NCI-H1105 (cell line): ENCODE measurements around the gene CASK.

Experiments
- DNase-seq: peaks from one replicate; lab custom pipeline; 2025; lab: John Stamatoyannopoulos, UW

The CASK gene

GRCh38 chrX:41827886-41828285 lies 95.5 kb downstream of the CASK start:
- DNase-seq = no peak

GRCh38 chrX:41825796-41826195 lies 97.6 kb downstream of the CASK start:
- no peak for DNase-seq

DNA sequence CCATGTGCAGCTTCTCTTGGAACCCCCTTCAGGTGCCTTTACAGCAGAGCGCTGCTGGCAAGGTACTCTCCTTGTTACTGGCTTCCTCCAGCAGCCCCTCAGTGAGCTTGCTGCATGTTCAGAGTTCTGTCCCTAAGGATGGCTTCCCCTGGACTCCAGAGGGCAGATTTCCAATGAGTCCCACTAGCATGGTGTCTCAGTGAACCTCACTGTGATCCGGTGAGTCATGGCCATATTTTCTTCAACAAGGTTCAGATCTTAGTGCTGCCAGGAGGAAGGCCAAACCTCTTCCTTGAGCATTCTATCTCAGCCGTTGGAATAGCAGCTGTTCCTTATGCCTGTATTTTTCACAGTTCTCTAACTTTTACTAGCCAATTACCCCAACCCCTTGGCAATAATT lies 98.8 kb downstream of the CASK start:
- DNase-seq = no peak

DNA sequence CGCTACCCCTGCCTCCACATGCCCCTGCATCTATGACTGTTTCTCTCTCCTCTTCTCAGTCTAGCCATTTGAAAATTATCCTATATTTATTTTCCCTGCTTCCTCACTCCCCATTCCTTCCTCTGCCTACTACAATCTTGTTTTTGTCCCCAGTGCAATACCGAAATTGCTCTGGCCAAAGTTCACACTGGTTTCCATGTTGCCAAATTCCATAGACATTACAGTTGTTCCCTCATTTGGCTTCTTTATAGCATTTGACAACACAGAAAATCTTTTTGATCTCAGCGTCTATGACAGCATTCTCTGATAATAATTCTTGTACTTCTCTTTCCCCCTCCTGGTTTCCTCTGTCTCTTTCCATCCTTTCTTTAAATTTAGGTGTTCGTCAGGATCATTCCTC lies 100.0 kb downstream of the CASK start:
- DNase-seq = no peak

DNA sequence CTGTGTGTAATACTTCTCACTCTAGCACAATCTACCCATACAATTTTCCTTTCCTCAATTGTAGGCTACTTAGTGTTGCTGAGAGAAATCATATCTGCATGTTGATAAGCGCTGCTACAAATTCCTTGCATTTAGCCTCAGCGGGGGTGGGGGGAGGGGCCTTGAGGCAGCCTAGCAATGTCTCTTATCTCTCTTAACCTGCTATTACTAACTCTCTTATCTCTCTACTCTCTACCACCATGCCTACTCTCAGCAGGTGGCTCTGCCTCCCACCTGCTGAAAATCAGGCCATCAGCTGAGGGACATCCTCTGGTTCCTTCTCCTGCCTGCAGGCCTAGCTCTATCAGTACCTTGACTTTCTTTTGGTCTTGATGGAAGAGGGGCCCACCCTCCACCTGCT lies 100.5 kb downstream of the CASK start:
- DNase-seq = no peak

GRCh38 chrX:41808047-41808446 lies 115.3 kb downstream of the CASK start:
- no peak for DNase-seq

DNA sequence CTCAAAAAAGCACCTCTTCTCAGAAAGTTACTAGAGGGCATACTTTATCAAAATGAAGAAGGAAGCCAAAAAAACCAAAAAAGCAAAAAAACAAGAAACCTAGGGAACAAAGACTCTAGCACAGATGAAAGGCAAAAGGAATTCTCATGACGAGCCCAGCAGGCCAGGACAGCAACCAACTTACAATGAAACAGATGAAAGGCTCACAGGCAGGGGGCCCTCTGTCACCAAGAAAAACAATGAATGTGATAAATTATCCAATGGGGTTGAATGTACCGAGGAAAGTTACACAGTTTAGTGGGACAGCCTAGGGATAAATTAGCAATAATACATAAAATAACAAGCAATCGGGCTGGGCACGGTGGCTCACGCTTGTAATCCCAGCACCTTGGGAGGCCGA lies 120.4 kb downstream of the CASK start:
- DNase-seq = no peak

GRCh38 chrX:41799661-41800060 lies 123.7 kb downstream of the CASK start:
- DNase-seq = no peak

- DNase-seq = no peak
Observed at GRCh38 chrX:41796577-41796976, 126.8 kb downstream of the CASK start.

GRCh38 chrX:41796046-41796445 lies 127.3 kb downstream of the CASK start:
- DNase-seq = no peak

GRCh38 chrX:41789374-41789773 lies 134.0 kb downstream of the CASK start:
- no peak for DNase-seq

GRCh38 chrX:41785685-41786084 lies 137.7 kb downstream of the CASK start:
- no peak for DNase-seq

DNA sequence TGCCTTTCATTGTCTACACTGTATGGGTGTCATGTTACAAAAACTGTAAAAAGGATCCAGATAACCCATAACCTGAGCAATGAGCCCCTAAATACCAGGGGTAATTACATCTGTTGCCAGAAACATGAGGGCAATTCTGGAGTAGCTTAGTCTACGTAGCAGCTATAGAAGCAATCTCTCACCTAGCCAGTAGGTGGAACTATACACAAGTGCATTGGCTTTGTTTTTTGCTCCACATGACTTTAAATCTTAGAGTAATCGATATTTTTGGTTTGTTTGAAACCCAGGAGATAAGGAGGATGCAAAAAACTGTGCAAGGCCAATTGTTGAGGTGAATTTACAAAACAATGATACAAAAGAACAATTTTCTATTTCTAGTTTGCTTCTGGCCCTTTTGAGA lies 141.9 kb downstream of the CASK start:
- peak; percentile 14 for DNase-seq

- DNase-seq = no peak
Observed at GRCh38 chrX:41779941-41780340, 143.4 kb downstream of the CASK start.

GRCh38 chrX:41779030-41779564 lies 144.3 kb downstream of the CASK start:
- DNase-seq = peak; percentile 76

- DNase-seq = no peak
Observed at GRCh38 chrX:41761702-41762101, 161.7 kb downstream of the CASK start.

DNA sequence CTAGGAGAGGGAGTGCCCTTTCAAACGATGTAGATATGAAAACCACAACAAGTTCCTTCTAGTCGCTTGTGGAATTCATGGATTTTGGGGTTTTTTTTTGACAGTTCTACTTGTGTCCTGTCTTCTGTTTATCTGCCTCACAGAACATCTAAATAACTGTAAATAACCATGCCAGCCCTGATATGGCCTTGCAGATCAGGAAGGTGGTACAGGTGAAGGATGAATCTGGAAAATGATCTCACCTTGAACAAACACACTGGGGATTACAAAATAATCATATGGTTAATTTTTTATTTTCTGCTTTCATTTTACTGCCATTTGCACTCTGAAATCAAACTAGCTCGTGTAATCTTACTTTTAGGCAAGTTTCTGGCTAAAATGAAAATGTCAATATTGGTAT lies 162.2 kb downstream of the CASK start:
- no peak for DNase-seq

- DNase-seq = no peak
Observed at GRCh38 chrX:41759817-41760216, 163.5 kb downstream of the CASK start.

DNA sequence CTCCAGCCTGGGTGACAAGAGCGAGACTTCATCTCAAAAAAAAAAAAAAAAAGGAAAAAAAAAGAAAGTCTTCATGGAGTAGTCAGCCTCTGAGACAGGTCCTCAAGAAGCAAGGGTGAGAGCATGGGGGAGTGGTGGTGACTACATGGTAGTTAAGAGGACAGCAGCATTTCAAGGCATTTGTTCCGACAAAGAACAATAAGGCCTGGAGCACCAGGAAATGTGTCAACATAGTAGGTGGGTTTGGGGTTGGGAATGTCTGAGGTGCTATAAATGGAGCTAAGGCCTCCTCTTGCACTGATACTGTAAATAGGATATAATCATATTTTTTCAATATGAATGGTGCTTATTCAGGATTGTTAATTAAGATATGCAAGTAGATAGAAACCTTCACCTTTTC lies 165.0 kb downstream of the CASK start:
- DNase-seq = no peak

DNA sequence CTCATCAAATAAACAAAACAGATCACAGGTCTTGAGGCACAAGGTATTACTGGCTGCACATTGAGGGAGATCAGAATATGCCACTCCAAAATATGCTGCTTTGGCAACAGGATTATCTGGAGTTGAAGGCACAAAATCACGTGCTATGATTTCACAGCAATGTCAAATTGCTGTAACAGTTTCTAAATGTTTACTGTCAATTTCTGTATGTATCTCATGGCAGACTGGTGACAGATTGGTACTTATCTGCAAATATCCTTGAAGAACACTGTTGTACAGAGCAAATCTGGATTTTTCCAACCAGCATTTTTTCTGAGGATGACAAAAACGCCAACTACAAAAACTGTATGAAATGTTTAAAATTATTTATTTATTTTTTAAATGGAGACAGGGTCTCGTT lies 172.6 kb downstream of the CASK start:
- no peak for DNase-seq

DNA sequence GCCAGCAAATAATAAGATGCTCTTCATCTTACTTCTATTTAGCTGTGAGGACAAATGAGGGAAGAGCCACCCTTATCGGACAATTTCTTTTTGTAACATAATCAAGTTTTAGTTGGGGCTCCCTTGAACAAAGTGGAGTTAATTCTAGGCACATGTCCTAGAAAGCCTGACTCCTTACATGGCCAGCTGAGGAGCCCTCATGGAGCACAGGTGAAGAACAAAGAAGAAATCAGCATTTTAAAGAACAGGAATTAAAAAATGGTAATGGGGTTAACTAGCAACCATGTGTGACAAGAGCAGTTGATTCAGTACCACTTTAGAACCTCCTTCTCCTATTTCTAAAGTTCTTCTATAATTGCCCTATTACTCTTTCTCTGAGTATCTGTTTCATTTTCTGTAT lies 183.5 kb downstream of the CASK start:
- no peak for DNase-seq

- no peak for DNase-seq
Observed at GRCh38 chrX:41737065-41737464, 186.3 kb downstream of the CASK start.

DNA sequence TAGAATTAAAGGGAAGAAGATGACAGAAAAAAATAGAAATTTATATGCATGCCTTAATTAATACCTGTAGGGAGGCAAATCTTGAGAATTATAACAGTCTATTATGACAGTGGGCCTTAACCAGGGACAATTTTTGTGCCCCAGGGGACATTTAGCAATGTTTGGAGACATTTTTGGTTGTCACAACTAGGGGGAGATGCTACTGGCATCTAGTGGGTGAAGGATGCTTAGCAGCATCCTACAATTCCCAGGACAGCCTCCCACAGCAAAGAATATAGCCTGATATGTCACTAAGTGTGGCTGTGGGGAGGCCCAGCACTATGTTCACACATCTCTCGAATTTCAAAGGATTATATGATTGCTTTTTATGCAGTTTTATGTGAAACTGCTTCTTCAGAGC lies 188.8 kb downstream of the CASK start:
- no peak for DNase-seq

- no peak for DNase-seq
Observed at GRCh38 chrX:41733939-41734338, 189.4 kb downstream of the CASK start.

- no peak for DNase-seq
Observed at GRCh38 chrX:41732260-41732659, 191.1 kb downstream of the CASK start.
